GM12878 (cell line): ENCODE measurements around the gene HDAC8. TPM values are rescaled to one million over a fixed set of nuclear protein-coding genes. Genes with fewer than 3 reads are reported as not detected.
A peak's percentile ranks its signal among the peaks of the same experiment; 100 is the strongest.

Source experiments
- ATAC-seq: fragments of 200-7000 bp; cut with Tn5 transposase; 3 replicates; pipeline ENCODE4 v1.9.1; 2020; ENCODE audit warnings: mild to moderate bottlenecking, moderate library complexity
- BruUV-seq: library from RNA; stranded (reverse); fragments of 400-500 nt; replicated peaks from 2 replicates; lab custom pipeline; 2021; lab: Mats Ljungman, UMichigan
- CTCF ChIA-PET: fragments of 300-600 bp; sonication (Branson Sonifier 250); formaldehyde crosslinking; extraction: SDS; loops from one replicate; lab custom pipeline; 2021; ENCODE audit warnings: inconsistent platforms; lab: Yijun Ruan, JAX
- POLR2A ChIA-PET: fragments of 350-600 bp; formaldehyde crosslinking; extraction: SDS; loops from one replicate; lab custom pipeline; 2021; ENCODE audit warnings: inconsistent platforms; lab: Charles Lee
- RAD21 ChIA-PET: fragments of 300-600 bp; sonication (Branson Sonifier 250); formaldehyde crosslinking; loops from one replicate; lab custom pipeline; 2023; ENCODE audit warnings: antibody characterized with exemption; ENCODE audit not compliant: unreplicated experiment; lab: Charles Lee
- SMC1A ChIA-PET: fragments of 300-600 bp; sonication (Branson Sonifier 250); formaldehyde crosslinking; loops from one replicate; lab custom pipeline; 2023; ENCODE audit not compliant: unreplicated experiment, uncharacterized antibody; lab: Charles Lee
- DNase-seq: peaks from one replicate; pipeline ENCODE4 v3.0.0-alpha.2; 2011; ENCODE audit warnings: low read depth, low spot score
- FAIRE-seq: peaks from 3 replicates; lab custom pipeline; 2011; peaks lifted over from hg19 to GRCh38; lab: Jason Lieb, UNC
- H2AFZ ChIP-seq: 2 replicates; pipeline ENCODE4 v1.6.0; 2011; ENCODE audit warnings: low read depth, low read length, control low read depth; ENCODE audit not compliant: control insufficient read depth
- H3K27ac ChIP-seq: 2 replicates; pipeline ENCODE4 v1.5.1; 2011; ENCODE audit warnings: control low read depth; ENCODE audit not compliant: control insufficient read depth, insufficient read depth
- H3K27me3 ChIP-seq, 2 experiments: replicated peaks in 1 of 2; 2 replicates each; pipeline versions ENCODE4 v1.6.0 to v1.6.1; 2011; ENCODE audit warnings: low read length in 1 of 2; ENCODE audit not compliant: control insufficient read depth in 2 of 2, insufficient read depth in 2 of 2
- H3K36me3 ChIP-seq, 2 experiments: 2 replicates each; pipeline ENCODE4 v1.5.1; 2011; ENCODE audit warnings: low read length in 1 of 2; ENCODE audit not compliant: control insufficient read depth in 2 of 2, insufficient read depth in 2 of 2
- H3K4me1 ChIP-seq: 2 replicates; pipeline ENCODE4 v1.6.1; 2011; ENCODE audit warnings: mild to moderate bottlenecking, low read length, moderate library complexity, mixed read lengths; ENCODE audit not compliant: control insufficient read depth, insufficient read depth
- H3K4me2 ChIP-seq: 2 replicates; pipeline ENCODE4 v1.6.0; 2011; ENCODE audit warnings: control low read depth; ENCODE audit not compliant: control insufficient read depth, insufficient read depth
- H3K4me3 ChIP-seq: fragments of 200-600 bp; sonication (generic); 2 replicates; pipeline ENCODE4 v1.5.1; 2016
- H3K79me2 ChIP-seq: 2 replicates; pipeline ENCODE4 v1.6.0; 2011; ENCODE audit warnings: low read length; ENCODE audit not compliant: control insufficient read depth, insufficient read depth
- H3K9ac ChIP-seq: 2 replicates; pipeline ENCODE4 v1.8.0; 2011; ENCODE audit warnings: low read length, control low read depth, mixed read lengths; ENCODE audit not compliant: control insufficient read depth, insufficient read depth
- H3K9me3 ChIP-seq: replicated peaks from 3 replicates; pipeline ENCODE4 v1.5.1; 2011; ENCODE audit warnings: mild to moderate bottlenecking, low read length; ENCODE audit not compliant: control insufficient read depth, insufficient read depth
- H4K20me1 ChIP-seq: 2 replicates; pipeline ENCODE4 v1.6.0; 2011; ENCODE audit not compliant: control insufficient read depth, insufficient read depth
- BCL11A ChIP-seq: IDR thresholded peaks from 2 replicates; pipeline ENCODE4 v1.6.1; 2011; ENCODE audit warnings: low read depth, low read length
- CREM ChIP-seq: IDR thresholded peaks from 2 replicates; pipeline ENCODE4 v1.6.1; 2014; ENCODE audit warnings: antibody characterized with exemption, low read depth
- DPF2 ChIP-seq: fragments of 450-650 bp; IDR thresholded peaks from 2 replicates; pipeline ENCODE4 v1.6.1; 2017; ENCODE audit warnings: mild to moderate bottlenecking
- EP300 ChIP-seq, 2 experiments: fragments of 150-350 bp in 1 of 2; IDR thresholded peaks; 2 replicates each; pipeline ENCODE4 v1.6.1; 2011 to 2012; ENCODE audit warnings: low read depth in 2 of 2, low read length in 2 of 2, borderline replicate concordance in 1 of 2, improper control_type of control experiment in 1 of 2, inconsistent platforms in 1 of 2; ENCODE audit not compliant: control insufficient read depth in 1 of 2
- FOS ChIP-seq: IDR thresholded peaks from 3 replicates; pipeline ENCODE4 v1.6.1; 2011; ENCODE audit warnings: borderline replicate concordance; ENCODE audit not compliant: insufficient read length; ENCODE audit errors: extremely low read depth
- FOXM1 ChIP-seq: IDR thresholded peaks from 2 replicates; pipeline ENCODE4 v1.6.1; 2012; ENCODE audit warnings: low read depth, mild to moderate bottlenecking, inconsistent platforms, low read length, moderate library complexity
- GABPA ChIP-seq: IDR thresholded peaks from 2 replicates; pipeline ENCODE4 v1.6.1; 2014; ENCODE audit warnings: antibody characterized with exemption, low read depth, mild to moderate bottlenecking, inconsistent platforms
- HDAC2 ChIP-seq: fragments of 200-600 bp; sonication (generic); IDR thresholded peaks from 2 replicates; pipeline ENCODE4 v1.6.1; 2017
- IRF4 ChIP-seq: IDR thresholded peaks from 2 replicates; pipeline ENCODE4 v1.6.1; 2011; ENCODE audit warnings: low read depth, low read length
- JUNB ChIP-seq: IDR thresholded peaks from 2 replicates; pipeline ENCODE4 v1.6.1; 2016; ENCODE audit warnings: antibody characterized with exemption, mild to moderate bottlenecking
- NFIC ChIP-seq: IDR thresholded peaks from 2 replicates; pipeline ENCODE4 v1.6.1; 2012; ENCODE audit warnings: low read depth, mild to moderate bottlenecking, inconsistent platforms, low read length, moderate library complexity
- PAX5 ChIP-seq: IDR thresholded peaks from 2 replicates; pipeline ENCODE4 v1.6.1; 2011; ENCODE audit warnings: low read depth, low read length, borderline replicate concordance
- RUNX3 ChIP-seq: IDR thresholded peaks from 2 replicates; pipeline ENCODE4 v1.6.1; 2012; ENCODE audit warnings: low read length, inconsistent platforms
- SRF ChIP-seq, 2 experiments: IDR thresholded peaks; 2 replicates each; pipeline ENCODE4 v1.6.1; 2011; ENCODE audit warnings: low read depth in 2 of 2, low read length in 2 of 2, mild to moderate bottlenecking in 1 of 2, moderate library complexity in 1 of 2
- SUPT20H ChIP-seq: IDR thresholded peaks from 2 replicates; pipeline ENCODE4 v1.6.1; 2011; ENCODE audit warnings: low read depth, mild to moderate bottlenecking, low read length, moderate library complexity, borderline replicate concordance; ENCODE audit not compliant: control insufficient read depth
- WGBS: methylation state at CpG from one replicate; pipeline ENCODE4 v1.1.6; 2016; ENCODE audit warnings: low lambda C conversion rate; ENCODE audit not compliant: insufficient replicate concordance, insufficient coverage; ENCODE audit errors: missing lambda C conversion rate; 5-methylcytosine and 5-hydroxymethylcytosine counted together
- in situ Hi-C: fragments of 300-500 bp; cut with MboI; formaldehyde crosslinking; loops from 9 replicates; pipeline ENCODE4 v1.14.3; 2018; ENCODE audit warnings: mixed read lengths
- intact Hi-C: fragments of 100-400 bp; cut with micrococcal nuclease; formaldehyde crosslinking; loops from one replicate; pipeline ENCODE4 v1.14.2; 2022; ENCODE audit not compliant: unreplicated experiment
- polyA plus RNA-seq, 11 experiments: library from polyadenylated mRNA; depleted of rRNA in 4 of 11; unstranded in 6 of 11; stranded (reverse) in 5 of 11; fragments of >200 nt; fragmentation: Nextera tagmentation in 4 of 11; fragmentation: Illumina TruSeq in 1 of 11; extraction: Ambion mirVana in 4 of 11; extraction: Trizol in 1 of 11; gene quantifications; 1 replicate in 1 of 11; 2 replicates in 10 of 11; pipeline versions ENCODE4 v1.2.1 to v1.2.3, GENCODE V29; 2011 to 2016; ENCODE audit warnings: inconsistent platforms in 2 of 11, missing spikeins in 2 of 11, low read depth in 1 of 11
- total RNA-seq, 4 experiments: library from RNA; depleted of rRNA in 3 of 4; stranded (reverse); fragments of >200 nt in 3 of 4; fragmentation: Illumina TruSeq in 1 of 4; extraction: Trizol in 1 of 4; gene quantifications; 2 replicates each; pipeline versions ENCODE4 v1.2.1 to v1.2.3, GENCODE V29; 2013 to 2021
- TF ChIP-seq, protein P1 (sequence below): IDR thresholded peaks from 2 replicates; pipeline ENCODE4 v1.6.1; 2012; ENCODE audit warnings: low read length, inconsistent platforms

Gene HDAC8
- total and polyA plus RNA-seq, 10 of the 15 experiments (the other 5 are each of a cell fraction or from before 2014, with no cell fraction given): 18.1 to 34.7 (median 29.1) TPM

DNA sequence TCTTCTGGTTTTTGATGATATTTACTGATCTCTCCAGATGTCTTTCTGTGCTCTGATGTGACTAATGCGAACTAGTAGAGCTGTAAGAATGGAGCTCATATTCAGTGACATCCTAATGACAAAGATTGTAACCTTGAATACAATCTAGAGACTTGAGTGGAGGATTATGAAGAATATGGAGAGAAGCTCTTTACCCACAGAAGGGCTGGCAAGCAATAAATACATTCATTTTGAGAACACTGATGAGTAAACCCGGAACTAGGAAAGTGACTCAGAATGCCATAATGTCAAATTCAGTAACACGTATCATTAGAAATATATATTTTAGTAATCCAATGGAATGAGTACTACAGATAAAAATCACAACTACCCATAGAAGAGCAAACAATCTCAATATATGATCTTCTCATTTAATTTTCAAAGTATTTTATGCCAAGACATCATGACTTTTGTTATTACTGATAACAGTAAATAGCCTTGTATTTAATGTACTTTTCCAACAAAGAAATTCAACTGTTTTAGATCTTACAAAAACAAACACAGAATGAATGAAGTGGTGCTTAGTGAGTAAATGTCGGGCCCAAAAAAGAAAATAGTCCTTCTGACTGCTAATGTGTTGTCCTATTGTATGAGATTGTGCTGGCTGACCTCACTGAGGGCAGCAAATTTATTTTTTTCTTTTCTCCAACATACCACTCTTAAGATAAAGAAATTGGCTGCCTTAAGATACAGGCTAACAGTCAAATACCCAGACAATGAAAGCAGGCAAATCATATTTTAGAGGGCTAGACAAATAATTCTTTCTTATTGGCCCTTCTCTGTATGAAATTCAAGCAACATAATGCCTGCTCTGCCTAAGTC lies 49.2 kb upstream of the HDAC8 start:
- peak; percentile 84 for FAIRE-seq
- H3K4me1 ChIP-seq: no peaks in the 10 kb centered on the region
- ChIA-PET RAD21 (no interaction called here), POLR2A (no interaction called here), CTCF (no interaction called here)
- no peak overlapping the region for H3K27ac ChIP-seq
- no peaks in the 10 kb centered on the region for H3K79me2 ChIP-seq
- DNase-seq: peak; percentile 24
- H3K9ac ChIP-seq: no peak overlapping the region
- H3K27me3 ChIP-seq: no peaks in the 10 kb centered on the region
- in situ Hi-C loops (loop anchor here (5.0 kb wide), 1 partner anchor 50 kb away; no protein-coding TSS in a partner anchor), intact Hi-C loops (no loop called here)
- no peaks in the 10 kb centered on the region for H3K36me3 ChIP-seq
- no TSS peak for BruUV-seq
- no peak overlapping the region for H3K4me2 ChIP-seq
- TF ChIP-seq EP300 (IDR thresholded peaks at IDR 0.05; ENCODE audit: borderline replicate concordance in 1 of 2, control insufficient read depth in 1 of 2, low read depth in 2 of 2, low read length in 2 of 2) (peak in 1 of 2 experiments; percentile 38; a peak in 1 of 4 replicates), HDAC2 (no peak), NFIC (peak; percentile 82), GABPA (peak; percentile 59; the same call in 1 of the 2 replicates), CREM (peak; percentile 38; the same call in 1 of the 2 replicates), SUPT20H (no peak), JUNB (peak; percentile 95), IRF4 (peak; percentile 70; the same call in 1 of the 2 replicates), PAX5 (no peak), FOS (no peak), BCL11A (peak; percentile 69; the same call in 1 of the 2 replicates), FOXM1 (0 out of 2 replicates have a peak, but pooled peaks have one; percentile 42), DPF2 (0 out of 2 replicates have a peak, but pooled peaks have one; percentile 26), SRF (IDR thresholded peaks at IDR 0.05; ENCODE audit: low read depth in 2 of 2, low read length in 2 of 2) (peak in 1 of 2 experiments; percentile 55; a peak in 1 of 4 replicates), RUNX3 (peak; percentile 65)
- TF ChIP-seq, protein P1, sequence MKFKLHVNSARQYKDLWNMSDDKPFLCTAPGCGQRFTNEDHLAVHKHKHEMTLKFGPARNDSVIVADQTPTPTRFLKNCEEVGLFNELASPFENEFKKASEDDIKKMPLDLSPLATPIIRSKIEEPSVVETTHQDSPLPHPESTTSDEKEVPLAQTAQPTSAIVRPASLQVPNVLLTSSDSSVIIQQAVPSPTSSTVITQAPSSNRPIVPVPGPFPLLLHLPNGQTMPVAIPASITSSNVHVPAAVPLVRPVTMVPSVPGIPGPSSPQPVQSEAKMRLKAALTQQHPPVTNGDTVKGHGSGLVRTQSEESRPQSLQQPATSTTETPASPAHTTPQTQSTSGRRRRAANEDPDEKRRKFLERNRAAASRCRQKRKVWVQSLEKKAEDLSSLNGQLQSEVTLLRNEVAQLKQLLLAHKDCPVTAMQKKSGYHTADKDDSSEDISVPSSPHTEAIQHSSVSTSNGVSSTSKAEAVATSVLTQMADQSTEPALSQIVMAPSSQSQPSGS: peak; percentile 70
- TF ChIP-seq, all 136 proteins: peak for 12
- WGBS: 5% methylated on average over 4 of the region's 4 CpGs
- Histone ChIP-seq H3K9me3 (no peaks in the 10 kb centered on the region), H3K4me3 (no peak overlapping the region), H2AFZ (no peak overlapping the region), H4K20me1 (no peaks in the 10 kb centered on the region)
- SMC1A ChIA-PET: no interaction called here
- peak; percentile 89 for ATAC-seq
